GM21723 (cell line): Measurements from ENCODE around the gene POLR2J2.
"Not testable (repeated sequence)": the region's sequence is repeated elsewhere in the genome, so short reads cannot be mapped to it uniquely, and the experiment has no call there.

Experiments
- ATAC-seq: cut with Tn5 transposase; IDR thresholded peaks from one replicate; pipeline ENCODE4 v1.9.1; 2021; ENCODE audit warnings: mild to moderate bottlenecking, moderate library complexity; ENCODE audit not compliant: unreplicated experiment

POLR2J2 gene

DNA sequence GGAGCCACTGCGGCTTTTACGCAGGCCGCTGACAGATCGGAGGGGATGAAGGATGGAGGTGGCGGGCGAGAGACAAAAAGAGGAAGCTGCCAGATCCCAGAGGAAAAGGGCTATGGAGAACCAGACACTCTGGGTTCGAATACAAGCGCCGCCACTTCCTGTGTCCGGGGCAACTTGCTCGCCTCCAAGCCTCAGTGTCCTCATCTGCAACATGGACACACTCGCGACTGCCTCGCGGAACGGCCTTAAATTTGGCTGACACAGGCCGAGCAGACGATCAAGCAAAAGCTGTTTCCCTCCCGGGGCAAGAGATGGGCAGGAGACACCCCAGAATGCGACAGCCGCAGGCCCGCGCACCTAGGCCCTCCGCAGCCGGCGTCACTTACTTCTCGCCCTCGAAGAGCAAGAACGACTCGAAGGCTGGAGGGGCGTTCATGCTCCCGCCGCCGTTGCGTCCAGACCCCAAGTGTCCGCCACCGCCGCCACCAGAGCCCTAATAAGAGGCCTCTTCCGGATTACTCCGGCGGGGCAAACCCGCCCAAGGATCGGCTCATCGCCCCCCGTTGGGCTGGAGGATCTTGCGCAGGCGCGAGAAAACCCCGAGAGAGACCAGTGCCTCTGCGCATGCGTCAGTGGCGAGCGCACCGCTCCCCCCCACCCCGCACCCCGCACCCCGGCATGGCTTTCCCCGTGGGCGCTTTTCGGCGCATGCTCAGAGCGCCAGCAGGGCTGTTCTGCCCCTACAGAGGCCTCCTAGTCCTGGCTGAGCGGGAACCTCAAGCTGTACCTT is at the start of gene POLR2J2:
POLR2J2 (minus strand) TSS at position 498 of the 790 bp plus-strand sequence; CDS start at position 436, 62 bp downstream.
- ATAC-seq = peak; percentile 76

DNA sequence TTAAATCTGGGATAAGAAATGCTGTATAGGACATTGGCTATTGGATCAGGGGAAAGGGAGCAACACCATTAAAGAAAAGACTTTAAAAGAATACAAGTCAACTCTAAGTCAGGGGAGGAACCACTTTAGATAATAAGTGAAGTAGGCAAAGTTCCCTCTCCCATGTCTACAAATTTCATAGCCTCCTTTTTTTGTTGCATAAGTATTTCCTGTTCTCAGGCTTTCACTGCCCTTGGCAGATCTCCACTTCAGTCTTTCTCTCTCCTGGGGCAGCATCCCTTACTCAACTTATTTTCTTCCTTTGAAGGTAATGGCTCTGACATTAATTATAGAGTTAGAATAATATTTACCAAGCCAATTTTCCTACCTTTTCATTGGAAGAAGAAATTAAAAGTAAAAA is 47.0 kb upstream of the POLR2J2 start:
- ATAC-seq = not testable (repeated sequence)

DNA sequence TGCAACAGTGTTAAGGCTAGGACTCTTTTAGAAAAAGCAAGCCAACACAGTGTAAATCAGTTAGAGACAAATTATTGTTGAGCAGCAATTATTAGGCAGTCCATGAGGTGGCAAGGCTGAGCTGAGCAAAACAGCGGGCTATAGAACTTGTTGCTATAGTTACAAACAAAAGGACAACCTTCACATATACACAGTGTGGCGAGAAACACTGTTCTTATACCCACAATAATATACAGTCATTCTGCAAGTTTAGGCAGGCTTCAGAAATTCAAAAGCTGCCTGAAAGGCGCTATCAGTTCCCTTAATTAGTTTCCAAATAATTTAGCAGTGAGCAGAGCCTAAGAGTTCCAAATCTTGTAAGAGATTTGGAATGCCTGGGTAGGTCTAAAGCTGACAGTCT is 44.3 kb upstream of the POLR2J2 start:
- ATAC-seq = peak; percentile 41

DNA sequence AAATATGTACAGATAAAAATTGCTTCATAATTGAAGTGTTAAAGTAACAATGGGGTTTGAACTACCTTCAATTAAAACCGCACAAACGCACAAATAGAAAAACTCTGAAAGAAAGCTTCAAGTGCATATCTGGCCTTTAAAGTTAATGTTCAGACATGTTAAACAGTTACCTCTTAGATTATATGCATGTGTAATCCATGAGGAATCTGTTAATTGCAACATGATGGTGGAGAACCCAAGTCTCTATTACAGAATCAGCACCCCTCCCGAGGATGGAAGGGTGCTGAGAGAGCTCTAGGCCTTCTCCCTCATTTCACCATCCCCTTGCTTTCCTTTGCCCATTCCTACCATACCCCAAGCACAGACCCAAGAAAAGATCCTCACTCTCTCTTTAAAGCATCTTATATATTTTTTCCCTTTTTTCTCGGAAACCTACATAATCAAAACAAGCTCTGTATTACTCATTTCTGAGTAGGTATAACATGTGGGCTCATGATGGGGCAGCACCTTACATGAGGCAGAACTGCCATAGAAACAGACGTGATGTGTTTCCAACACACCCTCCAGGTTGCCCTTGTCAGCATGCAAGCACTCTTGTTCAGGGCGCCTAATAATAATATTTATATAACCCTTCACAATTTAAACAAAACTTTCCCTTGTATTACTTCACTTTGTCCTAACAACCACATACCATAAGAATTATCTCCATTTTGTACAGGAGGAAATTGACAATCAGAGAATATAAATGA is 43.5 kb upstream of the POLR2J2 start:
- not testable (repeated sequence) for ATAC-seq

DNA sequence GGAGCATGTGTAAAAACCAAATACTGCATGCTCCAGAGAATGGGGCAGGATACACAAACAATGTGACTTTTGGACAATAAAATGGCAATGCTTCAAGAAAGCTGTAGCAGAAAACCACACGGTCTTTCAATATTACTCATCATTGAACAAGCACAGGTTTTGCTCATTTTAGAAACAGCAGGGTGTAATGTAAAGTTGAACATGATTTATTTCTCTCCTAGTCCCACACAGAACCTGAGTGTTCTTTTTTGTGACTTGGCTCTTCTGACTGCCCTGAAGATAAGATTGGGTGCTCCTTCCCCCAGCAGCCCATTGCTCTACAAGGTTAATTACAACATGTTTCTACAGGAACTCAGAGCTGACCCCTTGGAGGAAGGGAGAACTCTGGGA is 42.2 kb upstream of the POLR2J2 start:
- ATAC-seq = peak; percentile 77

DNA sequence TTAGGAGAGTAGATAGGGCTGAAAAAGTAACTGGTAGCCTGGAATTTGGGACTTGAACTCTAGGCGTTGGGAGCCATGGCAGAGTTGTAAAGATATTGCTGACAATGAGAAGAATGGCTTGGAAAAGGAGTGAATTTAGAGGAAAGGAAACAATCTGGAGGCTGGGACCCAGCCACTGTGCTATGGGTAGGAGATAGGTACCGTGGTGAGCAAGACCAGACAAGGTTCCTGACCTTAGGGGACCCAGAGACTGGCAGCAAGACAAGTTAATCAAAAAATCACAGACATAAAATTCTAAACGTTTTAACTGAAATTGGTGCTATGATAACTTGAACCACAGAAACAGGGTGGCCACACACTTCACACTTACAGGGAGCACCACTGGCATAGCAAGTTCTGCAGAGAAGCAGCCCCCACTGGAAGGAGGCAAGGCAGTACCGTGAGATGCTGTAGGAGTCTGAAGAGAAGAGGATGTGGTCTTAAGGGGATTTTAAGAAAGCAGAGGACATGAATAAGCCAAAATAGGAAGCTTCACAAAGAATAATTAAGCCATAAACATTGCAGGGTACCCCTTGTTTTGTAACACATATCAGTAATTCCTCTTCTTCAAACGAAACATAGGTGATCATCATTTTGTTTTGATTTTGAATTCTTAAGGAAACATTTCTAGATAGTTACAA is 41.7 kb upstream of the POLR2J2 start:
- peak; percentile 77 for ATAC-seq

DNA sequence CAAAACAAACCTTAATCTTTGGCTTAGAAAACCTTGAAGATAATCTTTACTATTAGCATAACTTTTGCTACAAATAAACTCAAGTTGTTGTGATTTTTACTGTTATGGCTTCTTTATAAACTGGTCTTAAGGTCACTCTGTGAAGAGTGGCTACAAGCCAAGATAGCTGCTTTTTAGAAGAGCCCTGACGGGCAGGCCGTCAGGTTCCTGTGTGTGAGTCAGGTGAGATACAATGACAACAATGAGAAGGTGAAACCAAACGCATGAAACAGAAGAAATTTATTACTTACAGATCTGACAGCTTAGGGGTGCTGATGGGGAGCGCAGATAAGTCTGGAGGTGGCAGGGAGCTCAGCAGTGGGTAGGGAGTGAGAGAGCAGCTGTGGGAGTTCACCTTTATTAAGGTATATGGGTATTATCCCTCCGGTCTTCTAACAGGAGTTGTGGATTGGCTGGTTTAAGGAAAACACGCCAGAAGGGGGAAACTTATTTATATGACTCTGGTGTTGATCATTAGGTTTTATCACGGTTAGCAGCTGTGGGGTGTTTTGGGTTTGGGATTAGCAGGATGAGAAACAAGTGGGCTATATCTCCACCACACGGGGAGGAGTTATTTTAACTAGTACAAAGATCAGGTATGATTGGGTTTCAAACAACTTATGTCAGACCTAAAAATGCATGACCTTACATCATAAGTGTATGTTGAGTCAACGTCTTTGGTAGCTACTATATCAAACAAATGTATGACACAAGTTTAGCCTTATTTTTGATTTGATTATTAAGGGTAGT is 27.7 kb upstream of the POLR2J2 start:
- ATAC-seq = not testable (repeated sequence)

DNA sequence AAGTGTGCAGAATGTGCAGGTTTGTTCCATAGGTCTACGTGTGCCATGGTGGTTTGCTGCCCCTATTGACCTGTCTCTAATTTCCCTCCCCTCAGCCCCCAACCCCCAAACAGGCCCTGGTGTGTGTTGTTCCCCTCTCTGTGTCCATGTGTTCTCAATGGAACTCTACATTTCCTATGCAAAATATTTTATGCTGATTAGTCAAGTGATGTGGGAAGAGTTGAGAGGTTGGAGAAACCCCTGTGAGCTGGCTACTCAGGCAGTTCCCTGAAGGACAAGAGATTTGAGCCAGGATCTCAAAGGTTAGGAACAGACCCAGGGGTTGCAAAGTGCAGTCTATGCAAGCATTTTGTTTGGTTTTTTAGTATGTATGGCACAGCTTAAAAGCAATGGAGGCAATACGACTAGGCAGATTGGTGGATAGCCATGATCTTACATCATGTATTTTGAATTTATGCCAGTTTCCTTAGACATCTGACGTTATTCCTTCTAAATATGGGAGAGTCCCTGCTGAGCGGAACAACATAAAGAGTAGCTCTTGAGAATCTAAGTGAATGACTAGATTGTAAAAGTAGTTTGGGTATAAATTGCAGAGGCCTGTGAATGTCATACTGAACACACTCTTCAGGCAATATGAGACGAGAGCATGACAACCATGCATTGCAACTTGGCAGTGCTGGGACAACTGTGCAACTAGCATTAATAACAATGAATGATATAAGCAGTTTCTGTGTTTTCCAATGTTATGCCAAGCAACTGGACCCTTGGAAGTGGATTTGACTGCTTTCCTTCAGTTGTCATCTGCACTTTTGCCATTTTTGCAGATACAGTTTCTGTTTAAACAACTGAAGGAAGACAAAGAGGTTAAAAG is 26.4 kb upstream of the POLR2J2 start:
- ATAC-seq = not testable (repeated sequence)

DNA sequence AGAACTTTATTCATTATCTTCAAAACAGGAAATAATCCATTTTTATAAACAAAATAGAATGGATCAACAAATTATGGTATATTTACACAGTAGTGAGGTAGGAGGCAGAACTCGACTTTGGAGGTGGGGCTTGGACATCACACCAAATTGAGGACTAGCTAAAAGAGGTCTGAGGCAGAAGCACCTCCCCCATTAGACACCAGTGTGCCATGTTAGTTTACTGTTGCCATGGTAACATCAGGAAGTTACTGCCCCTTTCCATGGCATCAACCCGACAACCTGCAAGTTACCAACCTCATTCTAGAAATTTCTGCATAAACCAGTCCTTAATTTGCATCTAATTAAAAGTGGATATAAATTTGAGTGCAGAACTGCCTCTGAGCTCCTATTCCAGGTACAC is 24.5 kb upstream of the POLR2J2 start:
- not testable (repeated sequence) for ATAC-seq

DNA sequence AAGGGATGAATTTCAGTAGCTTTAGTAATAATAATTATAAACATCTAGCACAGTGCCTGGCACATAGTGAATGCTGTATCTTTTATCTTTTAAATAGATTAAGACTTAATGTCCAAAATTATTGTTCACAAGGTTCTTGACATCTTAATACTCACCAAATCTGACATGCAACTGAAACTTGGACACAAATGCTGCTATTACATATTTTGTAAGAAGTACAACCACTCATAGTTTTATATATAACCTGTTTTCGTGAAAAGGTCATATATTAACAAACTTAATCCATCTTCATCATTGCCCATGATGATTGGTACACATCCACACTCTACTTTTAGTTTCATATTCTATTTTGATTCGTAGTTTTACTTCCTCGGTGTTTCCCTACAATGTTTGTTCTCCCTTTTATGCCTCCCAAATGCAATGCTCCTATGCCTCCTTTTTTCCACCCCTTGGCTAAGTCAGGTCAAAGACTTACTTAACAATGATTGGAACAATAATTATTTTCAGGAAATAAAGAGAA is 23.6 kb upstream of the POLR2J2 start:
- ATAC-seq = not testable (repeated sequence)

DNA sequence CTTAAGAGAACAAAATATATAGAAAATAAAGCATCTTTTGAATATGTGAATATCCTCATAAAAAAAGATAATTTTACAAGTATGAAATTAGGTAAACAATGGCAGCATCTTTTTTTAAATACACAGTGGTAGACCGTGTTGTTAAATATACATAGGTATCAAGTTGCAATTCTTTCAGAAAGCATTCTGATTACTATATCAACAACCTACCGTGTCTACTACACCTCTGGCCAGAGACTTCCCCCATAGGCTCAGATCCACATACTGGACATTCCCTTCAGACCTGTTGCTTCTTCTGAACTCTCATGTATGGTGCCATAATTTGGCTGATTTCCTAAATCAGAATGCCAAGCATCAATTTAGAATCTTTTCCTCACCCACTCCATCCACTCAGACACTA is 22.5 kb upstream of the POLR2J2 start:
- ATAC-seq = not testable (repeated sequence)

DNA sequence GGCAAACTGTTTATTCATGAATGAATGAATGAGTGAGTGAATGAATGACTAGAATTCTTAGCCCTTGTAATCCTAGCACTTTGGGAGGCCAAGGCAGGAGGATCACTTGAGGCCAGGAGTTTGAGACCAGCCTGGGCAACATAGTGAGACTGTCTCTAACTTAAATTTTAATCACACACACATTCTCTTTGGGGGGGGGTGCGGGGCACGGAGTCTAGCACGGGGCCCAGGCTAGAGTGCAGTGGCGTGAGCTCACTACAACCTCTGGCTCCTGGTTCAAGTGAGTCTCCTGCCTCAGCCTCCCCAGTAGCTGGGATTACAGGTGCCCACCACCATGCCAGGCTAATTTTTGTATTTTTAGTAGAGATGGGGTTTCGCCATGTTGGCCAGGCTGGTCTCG is 19.1 kb upstream of the POLR2J2 start:
- ATAC-seq = not testable (repeated sequence)

DNA sequence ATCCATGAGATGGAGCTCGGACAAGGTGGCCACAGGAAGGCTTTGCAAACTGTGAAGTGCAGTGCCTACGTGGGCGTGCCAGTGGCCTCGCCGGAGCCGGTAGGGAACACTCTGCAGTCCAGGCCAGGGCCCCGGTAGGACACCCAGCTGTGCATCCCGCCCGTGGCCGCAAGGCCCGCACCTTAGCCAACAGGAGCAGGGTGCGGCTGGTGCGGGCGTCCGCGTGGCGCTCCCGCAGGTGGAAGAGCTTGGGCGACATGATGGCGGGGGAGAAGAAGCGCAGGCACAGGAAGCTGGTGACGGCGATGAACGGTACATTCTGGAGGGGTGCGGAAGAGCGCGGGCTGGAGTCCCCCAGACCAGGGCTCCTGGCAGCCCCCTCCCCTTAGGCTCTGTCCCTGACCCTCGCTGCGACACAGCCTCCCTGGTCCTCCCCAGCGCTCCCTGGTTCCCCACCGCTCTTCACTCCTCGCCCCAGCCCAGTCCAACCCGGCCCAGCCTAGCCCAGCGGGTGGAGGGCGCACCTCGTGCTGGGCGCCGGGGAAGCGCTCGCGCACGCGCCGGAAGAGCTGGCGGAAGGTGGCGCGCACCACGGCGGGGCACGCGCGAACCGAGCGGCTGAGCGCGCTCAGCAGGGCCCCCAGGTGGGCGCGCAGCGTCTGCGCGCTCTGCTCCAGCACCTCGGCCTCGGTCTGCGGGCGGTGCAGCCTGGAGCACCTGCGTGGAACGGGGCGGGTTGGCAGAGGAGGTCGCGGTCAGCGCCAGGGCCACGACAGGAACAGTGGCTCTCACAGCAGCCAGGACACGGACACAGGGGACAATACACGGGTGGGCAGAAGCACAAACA is 18.2 kb upstream of the POLR2J2 start:
- ATAC-seq = peak; percentile 72

DNA sequence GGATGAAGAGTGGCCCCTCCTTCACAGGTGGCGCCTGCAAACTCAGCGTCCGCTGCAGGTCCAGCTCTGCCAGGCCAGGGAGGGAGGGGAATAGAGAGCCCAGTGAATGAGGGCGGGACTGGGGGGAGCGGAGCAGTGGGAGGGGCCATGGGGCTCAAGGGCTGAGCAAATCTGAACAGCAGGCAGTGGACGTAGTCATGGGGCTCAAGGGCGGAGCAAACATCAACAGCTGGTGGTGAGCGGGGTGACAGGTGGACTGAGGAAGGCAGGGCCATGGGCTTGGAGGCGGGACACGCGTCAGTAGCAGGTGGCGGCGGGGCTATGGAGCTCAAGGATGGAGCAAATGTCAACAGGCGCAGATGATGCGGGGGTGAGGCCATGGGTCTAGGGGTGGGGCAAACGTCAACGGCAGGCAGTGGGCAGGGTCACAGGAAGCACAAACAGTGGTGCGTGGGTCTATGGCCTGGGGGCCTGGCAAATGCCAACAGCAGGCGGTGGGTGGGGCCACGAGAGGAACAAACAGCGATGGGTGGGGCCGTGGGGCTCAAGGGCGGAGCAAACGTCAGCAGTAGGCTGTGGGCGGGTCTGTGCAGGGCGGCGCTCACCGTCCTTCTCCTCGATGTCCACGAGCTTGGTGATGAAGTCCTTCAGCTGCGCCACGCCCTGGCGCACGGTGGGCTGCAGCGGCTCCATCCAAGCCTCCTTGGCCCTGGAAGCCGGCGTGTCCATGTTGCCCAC is 17.0 kb upstream of the POLR2J2 start:
- peak; percentile 79 for ATAC-seq

DNA sequence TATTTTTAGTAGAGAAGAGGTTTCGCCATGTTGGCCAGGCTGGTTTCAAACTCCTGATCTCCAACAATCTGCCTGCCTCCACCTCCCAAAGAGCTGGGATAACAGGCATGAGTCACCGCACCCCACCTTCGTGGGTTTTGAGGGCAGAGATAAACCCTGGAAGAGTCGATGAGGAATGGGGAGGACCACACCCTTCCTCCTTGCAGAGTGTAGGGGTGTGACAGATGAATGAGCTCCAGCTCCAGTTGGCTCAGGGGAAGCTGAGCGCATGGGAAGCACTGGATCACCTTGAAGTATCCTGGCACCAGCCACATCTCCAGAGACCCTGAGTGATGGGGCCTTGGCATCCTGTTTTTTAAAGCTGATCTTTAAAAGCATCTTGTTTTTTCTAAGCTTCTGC is 11.1 kb upstream of the POLR2J2 start:
- ATAC-seq = not testable (repeated sequence)

DNA sequence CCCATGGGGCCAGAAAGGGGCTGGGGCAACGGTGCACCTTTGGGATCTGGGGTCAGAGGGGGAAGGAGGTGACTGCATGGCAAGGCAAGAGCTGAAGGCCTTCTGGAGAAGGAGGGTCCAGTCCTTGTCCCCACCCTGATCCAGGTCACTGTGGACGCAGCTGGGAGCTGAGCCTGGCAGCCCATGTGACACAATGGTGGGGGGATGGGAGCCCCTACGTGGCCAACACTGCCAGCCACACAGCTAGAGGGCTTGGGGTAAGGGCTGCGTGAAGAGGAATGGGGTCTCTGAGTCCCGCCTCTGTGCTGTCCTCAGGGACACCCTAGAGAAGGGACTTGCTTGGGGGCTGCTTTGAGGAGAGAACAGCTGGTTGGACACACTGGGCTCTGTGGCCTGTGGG is 9.3 kb upstream of the POLR2J2 start:
- not testable (repeated sequence) for ATAC-seq

DNA sequence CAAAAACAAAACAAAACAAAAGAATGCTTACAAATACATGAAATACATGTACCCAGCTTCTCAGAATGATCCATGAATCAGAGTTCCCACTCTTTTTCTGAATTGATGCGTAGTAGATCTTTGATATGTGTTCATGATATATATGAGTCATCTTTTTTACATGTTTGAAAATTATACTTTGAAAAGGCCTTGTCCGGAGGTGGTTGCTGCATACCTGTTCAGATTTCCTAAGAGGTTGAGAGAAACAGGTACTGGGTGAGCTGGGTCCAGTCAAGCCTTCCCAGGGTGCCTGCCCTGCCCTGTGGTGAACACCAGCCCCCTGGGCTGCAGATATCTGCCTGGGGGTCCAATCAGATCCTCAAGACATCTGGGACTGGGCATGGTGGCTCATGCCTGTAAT is 4.1 kb upstream of the POLR2J2 start:
- ATAC-seq = not testable (repeated sequence)
